Activated CD8-positive, alpha-beta memory T cell treated with anti-CD3 and anti-CD28 coated beads, Interleukin-2, amount 50 U/mL, for 48 hours (primary cell): Measurements from ENCODE around the gene NMRAL1.
A peak's percentile ranks its signal among the peaks of the same experiment; 100 is the strongest.

Source experiments
- DNase-seq: peaks from one replicate; pipeline ENCODE4 v3.0.0-alpha.2; 2020

The NMRAL1 gene

DNA sequence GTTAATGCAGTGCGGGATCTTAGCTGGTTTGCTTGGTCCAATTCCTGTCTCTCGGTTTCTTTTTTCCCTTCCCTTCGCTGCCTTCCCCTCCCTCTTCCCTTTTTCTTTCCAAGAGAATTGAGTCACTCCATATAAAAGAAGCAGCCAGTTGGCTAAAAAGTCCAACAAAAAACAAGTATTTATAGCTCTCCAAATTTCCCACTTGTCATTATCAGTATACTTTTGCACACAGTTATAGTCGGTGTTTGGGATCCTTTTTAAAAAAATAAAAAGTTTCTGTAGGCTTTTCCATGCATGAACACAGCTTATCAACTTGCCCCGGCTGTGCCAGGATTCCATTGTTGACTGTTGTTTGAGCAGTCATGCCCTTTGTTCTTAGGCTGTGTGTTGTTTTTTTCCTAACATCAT lies 26.6 kb upstream of the NMRAL1 start:
- DNase-seq: no peak

DNA sequence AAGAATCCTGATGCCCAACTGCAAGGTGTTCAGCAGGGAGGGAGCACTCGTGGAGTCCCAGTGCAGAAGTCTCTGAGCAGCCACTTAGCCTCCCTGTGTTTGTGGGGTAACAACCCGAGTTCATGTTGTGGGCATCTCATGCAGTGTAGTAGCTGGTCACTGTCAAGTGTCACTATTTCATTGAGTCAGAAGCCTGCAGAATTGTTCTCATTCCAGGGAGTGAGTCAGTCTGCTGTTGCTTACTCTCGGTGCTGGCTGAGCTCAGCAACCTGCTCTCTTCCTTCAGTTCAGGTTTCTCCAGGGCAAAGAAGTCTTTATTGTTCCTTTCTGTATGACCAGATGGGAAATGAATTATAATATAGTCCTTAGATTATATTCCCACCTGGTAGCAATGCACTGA lies 25.8 kb upstream of the NMRAL1 start:
- no peak for DNase-seq

DNA sequence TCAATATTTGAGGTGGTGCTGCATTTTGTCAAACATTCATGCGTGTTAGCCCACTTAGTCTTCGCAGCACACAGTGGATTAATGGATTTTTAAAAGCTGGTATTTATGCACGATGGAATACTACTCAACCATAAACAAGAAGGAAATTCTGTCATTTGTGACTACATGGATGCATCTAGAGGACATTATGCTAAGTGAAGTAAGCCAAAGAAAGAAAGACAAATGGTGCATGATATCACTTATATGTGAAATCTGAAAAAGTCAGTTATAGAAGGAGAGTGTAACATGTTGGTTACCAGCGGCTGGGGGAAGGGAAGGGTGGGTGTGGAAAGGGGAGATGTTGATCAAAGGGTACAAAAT lies 24.8 kb upstream of the NMRAL1 start:
- no peak for DNase-seq

GRCh38 chr16:4498546-4499195 lies 24.2 kb upstream of the NMRAL1 start:
- DNase-seq: no peak

- no peak for DNase-seq
These were observed 21.9 kb upstream of the NMRAL1 start for GRCh38 chr16:4496305-4496704.

- no peak for DNase-seq
These were observed 21.3 kb upstream of the NMRAL1 start for GRCh38 chr16:4495766-4496165.

- no peak for DNase-seq
These were observed 20.5 kb upstream of the NMRAL1 start for GRCh38 chr16:4494746-4495490.

- no peak for DNase-seq
These were observed 17.5 kb upstream of the NMRAL1 start for GRCh38 chr16:4491898-4492297.

GRCh38 chr16:4489030-4489429 lies 14.6 kb upstream of the NMRAL1 start:
- no peak for DNase-seq

DNA sequence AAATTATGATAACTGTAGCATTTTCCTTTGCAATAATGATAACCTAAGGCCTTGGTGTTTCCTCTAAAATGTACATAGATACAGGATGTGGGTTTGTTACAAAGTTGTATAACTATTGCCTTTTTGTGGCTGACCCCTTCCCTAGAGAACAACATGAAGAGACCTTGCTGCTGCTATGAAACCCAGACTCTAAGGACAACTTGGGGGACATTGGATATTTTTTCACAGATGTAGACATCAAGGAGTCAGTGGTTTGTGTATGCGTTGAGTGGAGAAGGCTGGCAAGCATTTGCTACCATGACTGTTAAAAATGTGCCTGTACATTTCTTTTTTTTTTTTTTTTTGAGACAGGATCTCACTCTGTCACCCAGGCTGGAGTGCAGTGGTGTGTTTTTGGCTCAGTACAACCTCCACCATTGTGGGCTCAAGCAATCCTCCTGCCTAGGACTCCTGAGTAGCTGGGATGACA lies 14.1 kb upstream of the NMRAL1 start:
- DNase-seq: no peak

DNA sequence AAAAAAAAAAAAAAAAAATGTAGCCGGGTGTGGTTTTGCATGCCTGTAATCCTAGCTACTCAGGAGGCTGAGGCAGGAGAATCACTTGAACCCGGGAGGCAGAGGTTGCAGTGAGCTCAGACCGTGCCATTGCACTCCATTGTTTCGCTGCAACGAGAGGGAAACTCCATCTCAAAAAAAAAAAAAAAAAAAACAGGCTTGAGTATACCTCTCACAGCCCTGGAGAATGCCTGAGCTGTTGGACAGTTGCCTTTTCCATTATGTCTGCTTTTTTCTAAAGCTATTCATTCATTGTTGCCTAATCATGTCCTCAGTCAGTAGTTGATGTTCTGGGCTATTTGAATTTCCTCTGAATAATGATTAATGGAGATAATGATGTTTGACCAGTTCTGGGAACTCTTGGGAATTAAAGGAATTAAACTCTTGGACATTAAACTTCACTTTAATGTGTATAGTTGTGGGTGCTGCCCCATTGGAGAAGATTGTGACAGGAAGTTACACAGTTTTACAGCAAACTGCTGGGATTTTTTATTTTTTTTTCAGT lies 13.6 kb upstream of the NMRAL1 start:
- no peak for DNase-seq

DNA sequence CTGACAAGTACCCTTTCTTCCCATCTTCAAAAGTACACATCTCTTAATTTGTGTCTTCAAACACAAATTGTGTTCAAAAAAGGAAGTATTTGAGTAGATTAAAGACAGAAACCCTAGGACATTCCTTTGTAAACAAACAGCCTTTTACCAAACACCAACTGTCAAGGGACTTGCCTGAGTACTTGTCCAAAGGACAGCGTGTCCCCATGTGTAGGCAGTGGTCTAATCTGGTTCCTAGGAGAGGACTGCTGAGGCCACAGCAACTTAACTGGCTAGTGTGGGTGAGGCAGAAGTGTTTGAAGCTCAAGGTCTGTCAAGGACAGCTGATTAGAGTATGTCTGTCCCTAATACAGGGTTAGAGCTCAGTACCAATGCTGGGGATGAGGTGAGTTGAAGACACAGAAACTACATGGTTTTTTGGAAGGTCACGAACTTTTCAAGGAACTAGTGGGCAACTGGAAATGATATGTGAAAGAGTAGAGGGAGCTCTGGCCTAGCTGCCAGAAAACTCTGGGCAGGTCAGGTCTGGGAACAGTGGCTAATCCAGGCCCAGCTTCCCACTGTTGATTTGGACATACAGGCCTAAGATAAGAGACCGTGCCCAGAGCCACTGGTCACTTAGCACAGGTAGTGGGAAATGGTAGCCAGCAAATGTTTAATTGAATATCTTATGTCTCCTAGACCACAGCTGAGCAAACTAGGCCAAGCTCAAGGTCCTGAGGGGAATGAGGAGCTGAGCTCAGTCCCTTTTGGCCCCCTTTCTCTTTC lies 11.9 kb upstream of the NMRAL1 start:
- no peak for DNase-seq

DNA sequence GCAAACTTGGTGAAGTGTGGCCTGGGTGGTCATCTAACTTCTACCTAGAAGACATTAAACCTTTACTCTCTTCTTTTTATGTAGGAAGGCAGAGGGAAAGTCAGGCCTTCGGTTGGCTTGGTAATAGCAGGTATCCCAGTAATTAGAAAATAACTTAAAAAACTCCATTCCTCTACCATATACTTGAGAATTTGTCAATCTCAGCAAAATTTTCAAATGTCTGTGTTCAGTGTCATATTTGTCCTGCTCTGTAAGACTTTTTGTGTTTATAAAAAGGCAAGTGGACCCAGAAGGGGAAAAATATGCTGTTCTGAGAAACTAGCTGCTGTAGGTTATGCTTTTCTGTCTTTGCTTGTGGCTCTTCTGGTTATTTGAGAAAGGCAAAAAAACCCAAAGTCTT lies 7.5 kb upstream of the NMRAL1 start:
- DNase-seq: no peak

GRCh38 chr16:4481526-4481925 lies 7.1 kb upstream of the NMRAL1 start:
- DNase-seq: no peak

DNA sequence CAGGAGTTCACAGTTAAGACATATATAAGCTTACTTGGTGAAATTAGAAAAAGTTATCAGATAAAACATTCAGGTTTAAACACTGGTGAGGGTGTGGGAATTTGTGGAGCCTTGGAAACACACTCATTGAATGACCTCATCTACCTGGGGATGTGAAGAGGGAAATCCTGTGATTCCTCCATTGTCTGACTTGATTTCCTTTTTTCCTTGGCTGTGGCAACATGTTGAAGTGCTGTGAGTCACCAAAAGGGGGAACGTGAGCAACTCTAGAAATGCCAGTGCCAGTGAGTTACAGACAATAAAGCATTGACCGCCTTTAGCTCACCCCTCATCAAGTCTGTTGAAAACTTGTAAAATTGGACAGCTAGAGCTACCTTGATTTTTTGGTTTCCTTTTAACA lies 3.5 kb upstream of the NMRAL1 start:
- DNase-seq: no peak

DNA sequence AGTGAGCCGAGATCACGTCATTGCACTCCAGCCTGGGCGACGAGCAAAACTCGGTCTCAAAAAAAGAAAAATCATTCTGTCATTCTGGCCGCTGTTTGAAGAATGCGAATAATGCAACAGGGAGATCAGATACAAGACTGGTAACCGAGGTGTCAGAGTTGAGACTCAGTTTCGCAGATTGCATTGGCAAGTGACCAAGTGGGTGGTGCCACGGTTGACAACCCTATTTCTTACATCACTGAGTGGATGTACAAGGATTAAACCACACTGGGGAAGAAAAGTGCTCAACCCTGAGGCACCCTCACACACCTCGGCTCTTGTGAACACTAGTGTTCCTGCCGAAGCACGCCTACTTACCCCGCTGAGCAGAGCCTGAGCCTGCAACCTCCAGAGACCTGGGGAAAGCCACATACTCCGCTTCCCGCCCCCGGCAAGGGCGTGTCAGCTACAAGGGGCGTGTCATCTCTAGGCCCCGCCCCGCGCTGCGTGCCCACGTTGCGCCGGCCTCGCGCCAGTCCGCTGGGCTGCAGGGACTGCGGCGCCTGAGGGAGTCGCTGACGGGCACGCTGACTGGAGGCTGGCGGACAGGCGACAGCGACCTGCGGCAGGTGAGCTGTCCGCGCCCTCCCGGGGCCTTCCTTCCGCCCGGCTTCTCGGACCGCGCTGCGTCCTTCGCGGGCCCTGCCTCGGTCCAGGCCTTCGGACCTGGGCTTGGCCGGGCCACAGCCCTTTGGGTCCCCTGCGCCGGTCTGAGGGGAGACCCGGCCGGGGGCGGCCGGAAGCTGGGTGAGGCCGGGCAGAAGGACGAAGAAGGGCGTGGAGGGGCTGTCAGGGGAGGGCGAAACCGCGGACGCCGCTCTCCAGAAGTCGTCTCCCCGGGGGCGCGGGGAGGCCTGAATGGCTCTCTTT lies 1.7 kb upstream of the NMRAL1 start, which contains the start of gene HMOX2:
Gene HMOX2 (plus strand): TSS at position 519 of the 909 bp plus-strand sequence. CDS start 29,127 bp downstream, outside the sequence.
- DNase-seq: peak; percentile 99

DNA sequence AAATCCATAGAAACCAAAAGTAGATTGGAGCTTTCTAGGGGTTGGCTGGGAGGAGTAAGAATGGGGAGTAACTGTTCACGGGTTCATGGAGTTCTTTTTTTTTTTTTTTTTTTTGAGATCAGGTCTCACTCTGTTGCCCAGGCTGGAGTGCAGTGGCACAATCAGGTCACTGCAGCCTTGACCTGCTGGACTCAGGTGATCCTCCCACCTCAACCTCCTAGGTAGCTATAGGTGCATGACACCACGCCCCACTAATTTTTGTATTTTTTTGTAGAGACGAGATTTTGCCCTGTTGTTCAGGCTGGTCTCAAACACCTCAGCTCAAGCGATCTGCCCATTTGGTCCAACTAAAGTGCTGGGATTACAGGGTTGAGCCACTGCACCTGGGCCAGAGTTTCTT lies 1.5 kb downstream of the NMRAL1 start:
- DNase-seq: no peak

DNA sequence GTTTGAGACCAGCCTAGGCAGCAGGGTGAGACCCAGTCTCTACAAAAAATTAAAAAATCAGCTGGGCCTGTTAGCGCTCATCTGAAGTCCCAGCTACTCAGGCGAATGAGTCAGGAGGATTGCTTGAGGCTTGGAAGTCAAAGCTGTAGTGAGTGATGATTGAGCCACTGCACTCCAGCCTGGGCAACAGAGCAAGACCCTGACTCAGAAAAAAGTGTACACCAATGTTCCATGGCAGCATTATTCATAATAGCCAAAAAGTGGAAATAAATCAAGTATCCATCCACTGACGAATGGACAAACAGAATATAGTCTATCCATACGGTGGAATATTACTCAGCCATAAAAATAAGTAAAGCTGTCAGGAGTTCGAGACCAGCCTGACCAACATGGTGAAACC lies 2.6 kb downstream of the NMRAL1 start:
- DNase-seq: no peak

- DNase-seq: no peak
These were observed 5.5 kb downstream of the NMRAL1 start for GRCh38 chr16:4468972-4469371.

- no peak for DNase-seq
These were observed 6.5 kb downstream of the NMRAL1 start for GRCh38 chr16:4467916-4468315.

GRCh38 chr16:4465977-4466779 lies 8.2 kb downstream of the NMRAL1 start:
- peak; percentile 73 for DNase-seq
